Measurements from ENCODE around the gene FNDC3B.
A peak's percentile ranks its signal among the peaks of the same experiment; 100 is the strongest.

FNDC3B gene

DNA sequence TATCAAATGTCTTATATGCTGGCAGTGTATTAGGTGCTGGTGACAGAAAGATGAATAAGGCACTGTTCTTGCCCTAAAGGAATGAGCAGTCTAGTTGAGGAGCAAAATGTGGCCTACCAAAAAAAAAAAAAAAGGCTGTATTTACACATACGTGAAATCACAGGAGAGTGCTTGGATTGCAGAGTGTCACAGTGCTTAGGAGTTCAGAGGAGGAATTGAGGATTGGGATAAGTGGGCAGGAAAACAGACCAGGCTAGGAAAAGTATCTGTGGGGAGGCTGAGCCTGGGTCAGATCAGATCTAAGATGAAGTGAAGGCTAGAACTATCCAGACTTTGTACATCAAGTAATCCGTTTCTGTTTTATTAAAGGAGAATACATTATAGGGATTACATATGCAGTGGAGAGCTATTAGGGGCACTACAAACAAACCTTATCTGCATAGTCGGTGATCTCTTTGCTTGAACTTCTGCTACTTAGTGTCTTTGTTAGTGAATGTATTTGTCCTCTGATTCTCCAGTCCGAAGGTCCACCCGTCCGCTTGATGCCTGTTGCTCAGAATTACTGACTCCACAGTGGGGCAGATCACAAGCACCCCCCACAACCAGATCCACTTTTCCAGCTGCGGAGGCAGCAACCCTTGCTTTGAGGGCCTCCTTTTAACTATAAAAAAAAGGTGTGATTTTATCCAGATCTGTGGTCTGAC, 80.0 kb downstream of the FNDC3B start:
- DNase-seq (ENCODE audit: low read depth): no peak

DNA sequence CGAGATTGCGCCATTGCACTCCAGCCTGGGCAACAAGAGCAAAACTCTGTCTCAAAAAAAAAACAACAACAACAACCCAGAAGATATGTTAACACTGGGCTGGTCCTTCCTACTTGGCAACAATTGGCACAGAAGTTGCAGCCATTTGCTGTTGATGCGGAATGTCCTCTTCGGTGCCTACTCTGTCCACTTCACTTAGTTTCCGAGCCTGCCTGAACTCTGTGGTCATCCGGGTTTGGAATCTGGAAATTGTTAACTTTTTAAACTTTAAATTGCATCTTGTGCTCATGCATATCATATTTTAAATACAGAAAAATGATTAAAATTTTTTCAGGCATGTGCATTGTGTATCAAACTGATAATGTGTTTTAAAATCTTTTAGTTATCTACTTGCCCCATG, 81.5 kb downstream of the FNDC3B start:
- DNase-seq (ENCODE audit: low read depth): no peak

DNA sequence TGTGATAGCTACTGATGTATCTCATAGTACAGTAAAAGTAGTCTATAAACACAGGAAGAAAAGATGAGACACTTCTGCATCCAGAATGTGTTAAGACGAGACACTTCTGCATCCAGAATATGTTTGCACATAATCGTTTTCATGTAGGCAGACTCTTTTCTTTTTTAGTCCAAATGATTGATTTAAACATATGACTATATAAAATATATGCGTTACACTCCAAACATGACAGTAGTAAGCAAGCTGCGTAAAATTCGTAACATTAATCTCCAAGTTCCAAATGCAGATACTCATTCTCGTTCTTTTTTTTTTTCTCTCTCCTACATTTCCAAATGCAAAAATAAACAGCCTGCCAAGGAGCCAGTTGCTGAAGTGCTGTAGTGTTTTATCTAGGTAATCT, 82.6 kb downstream of the FNDC3B start:
- DNase-seq (ENCODE audit: low read depth): no peak

DNA sequence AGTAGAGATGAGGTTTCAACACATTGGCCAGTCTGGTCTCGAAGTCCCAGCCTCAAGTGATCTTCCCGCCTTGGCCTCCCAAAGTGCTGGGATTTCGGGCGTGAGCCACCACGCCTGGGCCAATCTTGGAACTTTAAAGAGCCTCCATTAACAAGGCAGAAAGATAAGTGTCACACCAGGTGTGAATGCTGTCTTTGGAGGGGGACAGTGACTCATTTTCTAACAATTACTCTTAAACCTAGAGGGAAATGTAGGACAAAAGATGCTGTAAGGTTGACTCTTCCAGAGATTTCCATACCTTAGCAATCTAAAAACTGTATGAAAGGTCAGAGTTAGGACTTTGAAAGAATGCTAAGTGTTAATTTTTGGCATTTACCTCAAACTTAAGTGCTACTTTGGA, 84.9 kb downstream of the FNDC3B start:
- no peak for DNase-seq (ENCODE audit: low read depth)

DNA sequence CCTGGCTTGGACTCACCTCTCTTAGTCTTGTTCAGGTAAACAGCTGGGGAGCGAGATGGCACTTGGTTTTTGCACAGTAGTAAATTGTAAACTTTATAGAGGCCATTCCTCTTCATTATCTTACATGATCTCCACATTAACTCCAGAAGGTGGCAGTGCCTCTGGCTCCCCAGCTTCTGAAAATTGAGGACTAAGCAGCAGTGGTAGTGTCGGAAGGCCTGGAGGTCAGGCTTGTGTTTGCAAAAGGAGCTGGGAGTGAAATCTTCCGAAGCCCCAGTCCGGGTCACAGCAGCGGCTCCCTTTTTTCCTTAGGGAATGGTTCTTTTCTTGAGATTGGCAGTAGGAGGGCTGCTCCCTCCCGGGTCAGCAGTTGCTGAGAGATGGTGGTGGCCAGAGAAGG, 85.7 kb downstream of the FNDC3B start:
- DNase-seq (ENCODE audit: low read depth): no peak

DNA sequence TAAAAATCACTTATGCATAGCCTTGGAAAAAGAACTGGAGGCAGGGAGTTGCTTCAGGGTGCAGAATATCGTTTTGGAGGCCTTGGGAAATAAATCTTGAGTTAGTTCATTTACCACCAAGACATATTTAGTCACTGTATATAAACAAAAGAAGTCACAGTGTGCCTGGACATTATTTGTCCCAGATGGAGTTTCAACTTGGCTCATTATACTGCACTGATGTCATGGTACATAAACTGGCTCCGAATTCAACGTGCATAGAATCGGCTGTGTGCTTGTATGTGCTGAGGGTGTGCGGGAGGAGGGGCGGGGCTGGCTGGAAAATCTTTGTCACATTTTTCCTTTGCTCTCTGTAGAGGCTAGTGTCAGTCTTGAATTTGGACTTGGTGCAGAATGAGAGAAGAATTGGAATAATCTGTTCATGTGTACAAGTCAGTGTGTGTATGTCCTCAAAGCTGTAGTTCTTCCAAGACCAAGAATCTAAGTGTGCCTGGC, 86.6 kb downstream of the FNDC3B start:
- no peak for DNase-seq (ENCODE audit: low read depth)

DNA sequence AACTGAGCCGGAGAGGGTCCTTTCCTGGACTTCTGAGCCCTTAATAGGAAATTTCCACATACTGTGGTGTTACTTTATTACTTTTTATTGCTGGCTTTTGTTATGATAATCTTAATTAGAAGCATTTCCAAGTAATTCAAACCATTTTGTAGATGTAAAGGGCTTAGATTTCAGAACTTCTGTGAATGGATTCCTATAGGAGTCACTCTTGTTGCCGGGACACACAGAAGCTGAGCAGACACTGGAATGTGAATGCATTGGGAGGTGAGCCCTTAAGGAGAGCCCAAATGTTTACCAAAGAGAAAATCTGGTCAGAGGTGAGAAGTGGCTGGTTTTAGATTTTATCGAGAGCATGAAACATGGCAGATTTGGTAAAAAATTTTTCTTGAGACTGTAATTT, 87.4 kb downstream of the FNDC3B start:
- DNase-seq (ENCODE audit: low read depth): no peak

DNA sequence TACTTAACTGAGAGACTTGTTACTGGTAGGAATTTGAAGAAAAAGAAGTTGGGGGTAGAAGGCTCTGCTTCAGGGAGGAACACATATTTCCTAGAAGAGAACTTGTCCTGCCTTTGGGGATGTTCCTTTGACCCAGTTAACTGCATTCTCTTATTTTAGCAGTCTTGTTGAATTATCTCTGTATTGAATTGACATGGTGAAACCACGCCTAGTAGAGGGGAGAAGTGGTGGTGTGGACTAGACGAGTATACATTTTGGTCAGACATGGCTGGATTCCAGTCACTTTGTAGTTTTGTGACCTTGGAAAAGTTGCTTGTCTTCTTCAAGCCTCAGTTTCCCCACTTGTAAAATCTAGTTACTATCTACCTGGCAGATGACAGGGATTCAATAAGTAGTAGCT, 87.8 kb downstream of the FNDC3B start:
- no peak for DNase-seq (ENCODE audit: low read depth)

DNA sequence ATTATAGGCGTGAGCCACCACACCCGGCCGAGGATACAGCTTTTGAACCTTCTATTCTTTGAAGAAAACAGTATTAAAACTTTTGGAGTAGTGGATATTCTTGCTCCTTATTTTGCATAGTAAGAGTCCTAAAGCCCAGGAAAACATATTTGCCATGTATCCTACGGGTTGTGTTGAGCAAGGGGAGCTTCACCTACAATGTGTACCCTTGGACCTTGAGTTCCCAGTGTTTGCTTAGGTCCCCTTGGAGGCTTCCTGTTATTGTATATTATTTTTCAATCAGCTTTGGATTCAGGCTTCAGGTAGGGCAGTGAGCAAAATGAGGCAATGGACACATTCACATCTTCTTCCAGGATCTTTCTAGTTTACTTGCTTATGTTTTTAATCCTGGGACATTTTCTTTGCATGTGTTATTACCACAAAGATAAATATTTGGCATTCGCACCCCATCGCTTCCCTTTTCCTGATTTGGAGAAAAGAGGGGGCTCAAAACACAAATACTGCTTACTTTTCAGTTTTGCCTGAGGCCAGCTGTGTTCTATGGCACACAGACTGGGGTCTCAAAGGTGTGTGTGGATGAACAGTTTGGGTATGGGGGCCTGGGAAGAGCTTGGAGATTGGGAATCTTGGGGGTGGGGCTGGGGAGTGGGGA, 88.7 kb downstream of the FNDC3B start:
- no peak for DNase-seq (ENCODE audit: low read depth)

DNA sequence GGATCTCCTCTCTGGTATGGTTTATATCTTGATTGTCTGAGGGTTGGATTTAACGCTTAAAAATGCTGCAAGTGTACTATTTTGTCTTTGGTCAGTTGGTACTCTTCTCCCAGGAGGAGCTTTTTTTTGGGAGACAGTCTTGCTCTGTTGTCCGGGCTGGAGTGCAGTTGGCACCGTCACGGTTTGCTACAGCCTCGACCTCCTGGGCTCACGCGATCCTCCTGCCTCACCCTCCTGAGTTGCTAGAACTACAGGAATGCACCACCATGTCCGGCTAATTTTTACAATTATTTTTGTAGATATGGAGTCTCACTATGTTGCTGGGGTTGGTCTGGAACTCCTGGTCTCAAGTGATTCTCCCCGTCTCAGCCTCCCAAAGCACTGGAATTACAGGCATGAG, 89.5 kb downstream of the FNDC3B start:
- no peak for DNase-seq (ENCODE audit: low read depth)

DNA sequence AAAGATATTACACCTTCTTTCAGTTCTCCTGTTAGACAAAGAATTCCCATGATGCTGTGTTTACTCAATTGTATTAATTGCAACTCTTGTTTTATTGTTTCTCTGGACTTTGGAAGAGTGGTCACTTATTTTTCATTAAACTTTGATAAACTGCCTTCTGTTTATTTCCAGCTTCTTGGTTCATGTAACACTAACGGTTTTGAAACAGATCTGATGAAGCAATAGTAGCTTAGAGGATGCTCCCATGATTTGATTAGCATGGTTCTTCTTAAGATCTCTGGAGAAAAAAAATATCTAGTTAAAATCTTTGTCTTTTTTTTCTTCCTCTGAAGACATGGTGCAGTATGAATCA, 90.1 kb downstream of the FNDC3B start:
- DNase-seq (ENCODE audit: low read depth): no peak

DNA sequence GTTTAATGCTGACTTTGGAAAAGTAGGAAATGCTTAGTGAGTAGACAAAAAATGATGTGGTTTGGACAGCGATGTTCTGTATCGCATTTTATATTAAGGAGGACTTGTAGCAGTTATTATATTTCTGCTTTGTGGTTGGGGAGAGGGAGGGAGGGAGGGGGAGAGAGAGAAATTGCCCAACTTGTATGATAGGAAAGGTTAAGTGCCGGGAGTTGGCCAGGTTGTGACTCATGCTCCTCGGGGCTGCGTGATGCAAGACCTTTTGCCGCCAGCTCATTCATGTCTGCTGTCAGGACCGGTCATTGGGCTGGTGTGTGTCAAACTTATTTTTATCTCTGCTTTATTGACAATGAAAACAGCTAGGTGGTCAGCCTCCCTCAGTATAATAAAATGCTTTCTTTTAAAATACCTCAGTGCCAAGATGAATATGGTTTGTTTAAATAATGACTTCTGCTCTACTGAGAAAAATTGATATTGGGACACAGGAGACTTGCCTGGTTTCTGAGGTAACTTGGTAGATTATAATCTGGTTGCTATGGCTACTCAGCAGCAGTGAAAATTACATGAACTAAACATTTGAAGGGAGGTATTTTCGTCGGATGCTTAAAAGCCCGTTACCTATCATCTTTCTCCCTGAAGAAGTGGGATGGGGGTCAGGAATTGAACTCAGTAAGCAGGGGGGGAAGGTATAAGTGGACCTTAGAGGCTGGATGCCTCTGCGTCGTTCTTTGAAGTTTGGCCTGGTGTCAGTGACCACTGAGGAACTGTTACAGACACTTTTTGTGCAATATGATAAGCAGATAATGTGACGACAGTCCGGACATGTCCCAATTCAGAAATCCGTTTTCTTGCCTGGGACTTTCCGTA, 90.7 kb downstream of the FNDC3B start:
- DNase-seq (ENCODE audit: low read depth): peak; percentile 95

DNA sequence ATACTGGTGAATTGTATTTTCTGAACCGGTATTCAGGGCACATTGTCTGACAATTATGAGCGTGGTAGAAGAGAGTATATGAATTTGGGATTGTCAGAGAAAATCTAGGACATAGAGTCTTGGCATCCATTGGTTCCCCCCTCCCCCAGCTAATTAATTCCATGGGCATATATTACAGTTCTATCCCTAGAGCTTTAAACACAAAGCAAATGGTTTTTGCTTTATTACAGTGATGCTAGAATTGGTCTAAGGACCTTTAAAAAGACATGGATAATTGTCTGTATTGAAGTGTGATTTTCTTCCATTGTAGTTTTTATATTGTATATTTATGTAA, 91.3 kb downstream of the FNDC3B start:
- no peak for DNase-seq (ENCODE audit: low read depth)

DNA sequence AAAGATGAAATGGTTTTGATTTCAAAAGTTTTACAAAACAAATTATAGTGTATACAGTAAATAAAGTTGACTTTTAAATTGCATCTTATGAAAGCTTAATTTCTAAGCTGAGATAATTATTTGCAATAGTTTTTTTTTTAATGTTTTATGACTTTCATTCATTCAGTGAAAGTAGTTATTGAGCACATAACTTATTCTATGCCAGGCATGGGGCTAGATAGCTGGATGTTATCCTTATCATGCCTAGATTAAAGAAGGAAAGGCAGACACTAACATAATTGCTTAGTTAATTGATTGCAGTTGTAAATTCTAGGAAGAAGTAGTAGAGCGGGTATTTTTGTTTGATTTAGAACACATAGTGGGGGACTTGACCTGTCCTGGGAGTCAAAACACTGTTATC, 92.4 kb downstream of the FNDC3B start:
- no peak for DNase-seq (ENCODE audit: low read depth)

DNA sequence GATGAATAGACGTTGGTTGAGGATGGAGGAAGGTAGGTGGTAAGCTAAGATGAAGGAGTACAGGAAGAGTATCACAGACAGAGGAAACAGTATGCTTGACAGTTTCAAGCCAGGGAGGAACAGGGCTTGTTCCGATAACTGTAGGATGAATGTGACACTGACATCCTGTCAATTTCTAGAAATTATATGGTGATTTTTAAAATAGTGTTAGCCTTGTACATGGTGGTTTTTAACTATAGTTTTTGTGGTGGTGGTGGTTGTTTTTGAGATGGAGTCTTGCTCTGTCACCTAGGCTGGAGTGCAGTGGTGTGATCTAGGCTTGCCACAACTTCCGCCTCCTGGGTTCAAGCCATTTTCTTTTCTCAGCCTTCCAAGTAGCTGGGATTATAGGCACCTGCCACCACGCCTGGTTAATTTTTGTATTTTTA, 92.8 kb downstream of the FNDC3B start:
- DNase-seq (ENCODE audit: low read depth): no peak

DNA sequence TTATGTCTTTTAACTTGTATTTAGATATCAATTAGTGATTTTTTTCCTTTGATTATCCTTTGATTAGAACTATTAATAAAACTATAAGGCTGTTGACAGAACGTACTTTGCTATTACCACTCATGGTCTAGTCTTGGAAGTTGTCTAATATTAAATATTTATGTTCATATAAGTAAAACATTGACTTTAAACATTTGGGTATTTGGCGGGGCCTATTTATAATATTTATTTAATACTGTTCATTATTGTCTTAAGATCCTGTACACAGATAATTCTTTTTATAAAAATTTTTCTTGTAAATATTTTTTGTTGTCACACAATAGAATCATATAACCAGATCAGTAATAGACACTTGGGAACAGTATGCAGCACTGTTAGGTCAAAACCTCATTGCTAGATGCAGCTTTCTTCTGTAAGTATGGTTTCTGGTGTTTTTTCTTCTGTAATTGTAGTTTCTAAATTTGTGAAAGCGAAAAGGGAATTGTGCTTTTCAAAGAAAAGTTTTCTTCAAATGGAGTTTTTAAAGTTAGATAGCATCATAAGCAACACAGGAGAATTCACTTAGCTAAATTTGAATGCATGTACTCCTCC, 93.4 kb downstream of the FNDC3B start:
- no peak for DNase-seq (ENCODE audit: low read depth)

DNA sequence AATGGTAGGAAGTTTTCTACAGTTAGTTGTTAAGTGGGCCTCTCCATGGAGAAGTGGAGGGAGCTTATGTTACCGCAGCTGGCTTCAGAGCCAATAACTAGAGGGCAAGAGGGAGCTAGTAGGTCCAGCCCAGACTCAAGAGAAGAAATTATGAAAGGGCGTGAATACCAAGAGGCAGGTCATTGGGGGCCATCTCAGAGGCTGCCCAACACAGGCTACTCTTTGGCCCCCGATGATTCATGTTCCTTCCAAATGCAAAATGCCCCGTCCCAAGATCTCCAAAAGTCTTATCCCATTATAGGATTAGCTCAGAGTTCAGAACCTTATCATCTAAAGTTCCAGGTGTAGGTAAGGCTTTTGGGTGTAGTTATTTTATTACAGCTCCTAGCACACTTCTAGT, 94.5 kb downstream of the FNDC3B start:
- DNase-seq (ENCODE audit: low read depth): no peak

DNA sequence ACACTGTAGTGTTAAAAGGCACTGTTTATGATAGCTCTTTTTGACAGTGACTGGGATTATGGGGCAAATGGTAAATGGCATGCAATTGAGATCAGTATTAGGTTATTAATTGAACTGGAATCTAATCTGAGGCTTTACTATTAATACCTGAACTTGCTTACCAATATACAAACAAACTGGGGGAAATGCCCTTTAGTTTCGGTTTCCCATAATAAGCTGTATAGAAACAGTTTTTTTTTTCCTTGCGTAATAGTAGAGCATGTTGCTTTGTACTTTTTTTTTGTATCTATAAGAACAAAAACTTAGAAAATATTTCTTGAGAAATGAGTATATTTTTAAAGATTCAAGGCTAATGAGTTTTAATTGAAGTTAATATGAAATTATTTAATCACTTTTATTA, 95.0 kb downstream of the FNDC3B start:
- DNase-seq (ENCODE audit: low read depth): no peak

DNA sequence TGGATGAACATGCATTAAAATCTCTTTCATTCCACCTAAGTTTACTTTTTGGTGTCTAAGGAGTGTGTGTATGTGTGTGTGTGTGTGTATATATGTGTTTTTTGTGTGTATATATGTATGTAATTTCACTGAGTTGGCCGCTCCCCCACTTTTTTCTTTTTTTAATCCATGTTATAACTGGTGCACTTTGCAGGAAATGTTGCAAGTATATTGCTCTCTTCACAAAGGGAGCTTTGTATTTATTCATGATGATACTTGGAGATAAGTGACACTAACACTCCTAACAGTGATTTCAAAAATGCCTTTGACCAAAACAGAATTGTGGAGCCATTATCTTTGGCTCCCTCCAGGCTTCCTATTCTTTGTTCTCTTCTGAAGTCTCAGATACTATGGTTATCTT, 95.8 kb downstream of the FNDC3B start:
- DNase-seq (ENCODE audit: low read depth): no peak

DNA sequence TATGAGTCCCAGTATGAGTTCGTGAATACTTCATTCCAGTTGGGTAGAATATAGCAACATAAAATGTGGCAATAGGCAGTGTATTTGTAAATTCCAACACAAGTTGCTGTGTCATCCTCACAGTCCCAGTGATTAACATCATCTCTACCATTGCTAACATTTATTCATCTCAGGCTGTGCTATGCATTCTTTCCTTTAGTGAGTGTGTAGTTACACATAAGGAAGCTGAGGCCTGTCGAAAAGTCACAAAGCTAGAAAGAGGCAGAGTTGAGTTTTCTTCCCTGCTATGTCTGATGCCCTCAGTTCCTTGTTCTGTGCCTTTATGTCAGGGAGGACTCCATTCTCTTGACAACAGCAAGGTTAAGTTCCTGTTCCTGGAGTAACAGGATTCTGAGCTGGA, 96.4 kb downstream of the FNDC3B start:
- no peak for DNase-seq (ENCODE audit: low read depth)

DNA sequence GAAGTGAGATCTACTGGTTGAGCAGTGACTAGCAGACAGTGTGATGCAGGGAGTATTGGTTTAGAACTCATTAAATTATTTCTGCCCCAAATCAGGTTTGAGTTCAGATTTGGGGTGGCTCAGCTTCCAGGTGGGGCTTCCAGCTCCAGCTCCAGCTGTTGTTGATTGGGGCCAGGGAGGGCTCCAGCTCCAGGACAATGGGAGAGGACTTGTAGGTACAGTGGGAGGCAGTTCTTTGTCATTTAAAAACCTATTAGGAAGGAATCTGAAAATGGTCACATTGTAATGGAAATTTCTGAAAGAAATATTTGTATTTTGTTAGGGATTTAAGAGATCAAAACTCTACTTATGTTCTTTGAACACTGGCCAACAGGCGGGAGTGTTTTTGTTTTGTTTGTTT, 97.0 kb downstream of the FNDC3B start:
- no peak for DNase-seq (ENCODE audit: low read depth)

DNA sequence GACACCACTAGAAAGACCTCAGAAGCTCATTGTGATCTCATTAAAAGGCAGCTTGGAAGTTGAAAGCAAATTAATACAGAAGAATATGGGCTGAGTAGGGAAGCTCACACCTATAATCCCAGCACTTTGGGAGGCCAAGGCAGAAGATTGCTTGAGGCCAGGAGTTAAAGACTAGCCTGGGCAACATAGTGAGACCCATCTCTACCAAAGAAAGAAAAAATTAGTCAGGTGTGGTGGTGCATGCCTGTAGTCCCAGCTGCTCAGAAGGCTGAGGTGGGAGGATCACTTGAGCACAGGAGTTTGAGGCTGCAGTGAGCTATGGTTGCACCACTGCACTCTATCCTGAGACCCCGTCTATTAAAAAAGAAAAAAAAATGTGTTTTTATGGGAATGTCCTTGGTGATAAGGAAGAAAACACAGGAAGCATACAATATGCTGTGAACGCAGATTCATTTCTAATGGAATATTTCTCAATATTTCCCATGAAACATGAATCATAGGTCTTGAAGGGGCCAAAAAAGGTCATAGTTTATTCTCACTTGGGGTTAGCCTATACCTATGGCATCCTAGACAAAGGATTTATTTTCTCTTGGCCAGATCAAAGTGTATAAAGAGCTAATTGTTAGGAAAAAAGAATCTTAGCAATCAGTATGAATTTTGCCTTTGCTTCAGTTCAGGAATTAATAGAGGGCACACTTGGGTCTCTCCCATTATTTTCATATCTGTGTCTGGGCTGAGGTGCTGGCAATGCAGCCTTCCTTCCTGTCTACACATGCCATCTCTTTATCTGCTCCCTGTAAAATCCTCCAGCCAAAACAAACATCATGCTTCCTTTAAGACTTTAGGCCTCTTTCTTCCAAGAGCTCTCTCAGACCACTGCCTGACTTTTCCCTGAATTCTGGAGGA, 98.2 kb downstream of the FNDC3B start:
- no peak for DNase-seq (ENCODE audit: low read depth)

Data from HS-5 (cell line).